ENCODE data around the gene SLC19A2. TPM values are rescaled to one million over a fixed set of nuclear protein-coding genes. Genes with fewer than 3 reads are reported as not detected.

The SLC19A2 gene
- total RNA-seq, 1 donor, result 10.0 TPM

GRCh38 chr1:169414952-169415351 lies 70.8 kb downstream of the SLC19A2 start:
- no peak for DNase-seq (ENCODE audit: low read depth in 2 of 3, low spot score in 2 of 3)

Small RNAs within 50 kb of the gene (small RNA-seq; reads per million reads assigned to genes)
- gene AL021068.2, result not detected

Other genes with a start within 250 kb of the SLC19A2 start
- 10.5 TPM for gene NME7, start 118.1 kb downstream of the SLC19A2 start, total RNA-seq
- 7.8 TPM for gene BLZF1, start 117.7 kb downstream of the SLC19A2 start, total RNA-seq
- 0.54 TPM for gene CCDC181, start 58.5 kb downstream of the SLC19A2 start, total RNA-seq
- gene F5, start 100.5 kb upstream of the SLC19A2 start, total RNA-seq, result 0.27 TPM
- gene SELP, start 144.2 kb upstream of the SLC19A2 start, total RNA-seq, result 7.0 TPM
- gene SELL, start 225.7 kb upstream of the SLC19A2 start, total RNA-seq, result 339 TPM
- gene SELE, start 248.1 kb upstream of the SLC19A2 start, total RNA-seq, result under 0.01 TPM

Data from hematopoietic multipotent progenitor cell (in vitro differentiated cells).